Ishikawa (cell line): ENCODE measurements around the gene DEFB115.

Source experiments
- CEBPB ChIP-seq: IDR thresholded peaks from 2 replicates; pipeline ENCODE4 v1.6.1; 2012
- EP300 ChIP-seq: IDR thresholded peaks from 2 replicates; pipeline ENCODE4 v1.6.1; 2012; ENCODE audit warnings: borderline replicate concordance
- TEAD4 ChIP-seq: IDR thresholded peaks from 2 replicates; pipeline ENCODE4 v1.6.1; 2012
- TF ChIP-seq, protein P1 (sequence below): IDR thresholded peaks from 2 replicates; pipeline ENCODE4 v1.6.1; 2012

DNA sequence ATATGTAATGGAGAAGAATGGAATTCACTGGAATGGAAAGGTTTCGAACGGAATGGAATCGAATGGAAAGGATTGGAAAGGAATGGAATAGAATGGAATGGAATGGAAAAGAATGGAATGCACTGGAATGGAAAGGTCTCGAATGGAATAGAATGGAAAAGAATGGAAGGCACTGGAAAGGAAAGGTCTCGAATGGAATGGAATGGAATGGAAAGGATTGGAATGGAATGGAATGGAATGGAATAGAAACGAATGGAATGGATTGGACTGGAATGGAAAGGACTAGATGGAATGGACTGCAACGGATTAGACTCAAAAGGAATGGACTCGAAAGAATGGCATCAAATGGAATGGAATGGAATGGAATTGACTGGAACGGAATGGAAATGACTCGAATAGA, 20.5 kb upstream of the DEFB115 start:
- no peak for TF ChIP-seq CEBPB
- TF ChIP-seq, protein P1, sequence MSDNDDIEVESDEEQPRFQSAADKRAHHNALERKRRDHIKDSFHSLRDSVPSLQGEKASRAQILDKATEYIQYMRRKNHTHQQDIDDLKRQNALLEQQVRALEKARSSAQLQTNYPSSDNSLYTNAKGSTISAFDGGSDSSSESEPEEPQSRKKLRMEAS = no peak
- no peak for TF ChIP-seq TEAD4
- TF ChIP-seq EP300 = no peak
